22Rv1 (cell line): ENCODE results near the gene NECTIN2.

Source experiments
- ZFX ChIP-seq: fragments of 450-650 bp; IDR thresholded peaks from 2 replicates; pipeline ENCODE4 v1.6.1; 2017; ENCODE audit warnings: antibody characterized with exemption, borderline replicate concordance
- TF ChIP-seq, protein P1 (sequence below): fragments of 450-650 bp; IDR thresholded peaks from 2 replicates; pipeline ENCODE4 v1.5.1; 2017; ENCODE audit warnings: mild to moderate bottlenecking

- TF ChIP-seq ZFX, result no peak
- TF ChIP-seq, protein P1, sequence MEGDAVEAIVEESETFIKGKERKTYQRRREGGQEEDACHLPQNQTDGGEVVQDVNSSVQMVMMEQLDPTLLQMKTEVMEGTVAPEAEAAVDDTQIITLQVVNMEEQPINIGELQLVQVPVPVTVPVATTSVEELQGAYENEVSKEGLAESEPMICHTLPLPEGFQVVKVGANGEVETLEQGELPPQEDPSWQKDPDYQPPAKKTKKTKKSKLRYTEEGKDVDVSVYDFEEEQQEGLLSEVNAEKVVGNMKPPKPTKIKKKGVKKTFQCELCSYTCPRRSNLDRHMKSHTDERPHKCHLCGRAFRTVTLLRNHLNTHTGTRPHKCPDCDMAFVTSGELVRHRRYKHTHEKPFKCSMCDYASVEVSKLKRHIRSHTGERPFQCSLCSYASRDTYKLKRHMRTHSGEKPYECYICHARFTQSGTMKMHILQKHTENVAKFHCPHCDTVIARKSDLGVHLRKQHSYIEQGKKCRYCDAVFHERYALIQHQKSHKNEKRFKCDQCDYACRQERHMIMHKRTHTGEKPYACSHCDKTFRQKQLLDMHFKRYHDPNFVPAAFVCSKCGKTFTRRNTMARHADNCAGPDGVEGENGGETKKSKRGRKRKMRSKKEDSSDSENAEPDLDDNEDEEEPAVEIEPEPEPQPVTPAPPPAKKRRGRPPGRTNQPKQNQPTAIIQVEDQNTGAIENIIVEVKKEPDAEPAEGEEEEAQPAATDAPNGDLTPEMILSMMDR, result no peak
Observed at GRCh38 chr19:44887648-44888047, 41.6 kb downstream of the NECTIN2 start.
